IMR-90 (cell line): Measurements from ENCODE around the gene OR13A1. TPM values are rescaled to one million over a fixed set of nuclear protein-coding genes. Genes with fewer than 3 reads are reported as not detected.
"Not testable (repeated sequence)": the region's sequence is repeated elsewhere in the genome, so short reads cannot be mapped to it uniquely, and the experiment has no call there.

Experiments used
- ATAC-seq: fragments of 200-7000 bp; cut with Tn5 transposase; 2 replicates; pipeline ENCODE4 v1.9.1; 2020; ENCODE audit warnings: low read depth, mild to moderate bottlenecking, moderate library complexity
- BruUV-seq: library from RNA; stranded (reverse); fragments of 400-500 nt; replicated peaks from 2 replicates; lab custom pipeline; 2021; lab: Mats Ljungman, UMichigan
- CTCF ChIA-PET: fragments of 300-600 bp; formaldehyde crosslinking; extraction: SDS; loops from one replicate; lab custom pipeline; 2021; ENCODE audit warnings: antibody characterized with exemption; lab: Yijun Ruan, JAX
- POLR2A ChIA-PET: fragments of 300-600 bp; sonication (Branson Sonifier 250); formaldehyde crosslinking; loops from one replicate; lab custom pipeline; 2022; ENCODE audit warnings: antibody characterized with exemption; ENCODE audit not compliant: unreplicated experiment; lab: Charles Lee
- DNase-seq: peaks from one replicate; pipeline ENCODE4 v3.0.0; 2013
- H2AFZ ChIP-seq: replicated peaks from 2 replicates; pipeline ENCODE3; 2013; ENCODE audit warnings: low read length, mild to moderate bottlenecking; ENCODE audit not compliant: poor library complexity
- H2AK5ac ChIP-seq: 2 replicates; pipeline ENCODE4 v1.6.1; 2013; ENCODE audit warnings: low read depth, low read length, inconsistent platforms
- H2AK9ac ChIP-seq: replicated peaks from 2 replicates; pipeline ENCODE3; 2013; ENCODE audit warnings: mild to moderate bottlenecking, low read depth, low read length, moderate library complexity; ENCODE audit not compliant: poor library complexity
- H2BK120ac ChIP-seq: 2 replicates; pipeline ENCODE4 v1.6.1; 2013; ENCODE audit warnings: low read depth, low read length, inconsistent platforms
- H2BK15ac ChIP-seq: 3 replicates; pipeline ENCODE4 v1.6.1; 2013; ENCODE audit warnings: low read depth, low read length, inconsistent platforms
- H2BK20ac ChIP-seq: 2 replicates; pipeline ENCODE4 v1.6.1; 2013; ENCODE audit warnings: low read depth, mild to moderate bottlenecking, inconsistent platforms, low read length, moderate library complexity
- H2BK5ac ChIP-seq: 2 replicates; pipeline ENCODE4 v1.6.1; 2013; ENCODE audit warnings: mild to moderate bottlenecking, low read depth, low read length, inconsistent platforms; ENCODE audit not compliant: poor library complexity, severe bottlenecking
- H3K14ac ChIP-seq: replicated peaks from 2 replicates; pipeline ENCODE4 v1.6.1; 2013; ENCODE audit warnings: low read depth, low read length, inconsistent platforms
- H3K18ac ChIP-seq: 2 replicates; pipeline ENCODE4 v1.6.1; 2013; ENCODE audit warnings: low read depth, low read length, control low read depth
- H3K23ac ChIP-seq: 2 replicates; pipeline ENCODE4 v1.6.1; 2013; ENCODE audit warnings: low read depth, low read length, inconsistent platforms
- H3K27ac ChIP-seq: 2 replicates; pipeline ENCODE4 v1.5.1; 2013; ENCODE audit warnings: mild to moderate bottlenecking, control low read depth, low read length; ENCODE audit not compliant: insufficient read depth
- H3K27me3 ChIP-seq: 2 replicates; pipeline ENCODE4 v1.6.1; 2013; ENCODE audit warnings: low read length; ENCODE audit not compliant: control insufficient read depth, insufficient read depth
- H3K36me3 ChIP-seq: 2 replicates; pipeline ENCODE4 v1.6.1; 2013; ENCODE audit warnings: low read length, mixed read lengths; ENCODE audit not compliant: control insufficient read depth, insufficient read depth
- H3K4ac ChIP-seq: 2 replicates; pipeline ENCODE4 v1.6.1; 2013; ENCODE audit warnings: low read depth, low read length, inconsistent platforms
- H3K4me1 ChIP-seq: 2 replicates; pipeline ENCODE4 v1.6.1; 2013; ENCODE audit warnings: low read length, mixed read lengths; ENCODE audit not compliant: control insufficient read depth, insufficient read depth
- H3K4me2 ChIP-seq: 2 replicates; pipeline ENCODE4 v1.6.1; 2013; ENCODE audit warnings: low read depth, mild to moderate bottlenecking, control low read depth, low read length, moderate library complexity
- H3K4me3 ChIP-seq: 2 replicates; pipeline ENCODE4 v1.5.1; 2013; ENCODE audit warnings: low read depth, mild to moderate bottlenecking, control low read depth, low read length, moderate library complexity; ENCODE audit not compliant: insufficient read depth
- H3K56ac ChIP-seq: 2 replicates; pipeline ENCODE4 v1.6.1; 2013; ENCODE audit warnings: low read length, inconsistent platforms; ENCODE audit not compliant: insufficient read depth; ENCODE audit errors: extremely low read depth
- H3K79me1 ChIP-seq, 2 experiments: 2 replicates each; pipeline ENCODE4 v1.6.1; 2013; ENCODE audit warnings: low read length in 2 of 2, inconsistent platforms in 1 of 2, low read depth in 1 of 2
- H3K9ac ChIP-seq: 2 replicates; pipeline ENCODE4 v1.6.1; 2013; ENCODE audit warnings: low read depth, low read length, control low read depth
- H3K9me1 ChIP-seq: 2 replicates; pipeline ENCODE4 v1.6.1; 2013; ENCODE audit warnings: low read length, inconsistent platforms; ENCODE audit not compliant: insufficient read depth
- H3K9me3 ChIP-seq: 2 replicates; pipeline ENCODE4 v1.6.1; 2013; ENCODE audit warnings: low read length; ENCODE audit not compliant: control insufficient read depth, insufficient read depth
- H4K20me1 ChIP-seq: 2 replicates; pipeline ENCODE4 v1.6.1; 2013; ENCODE audit warnings: low read length, inconsistent platforms; ENCODE audit not compliant: insufficient read depth
- H4K5ac ChIP-seq: 2 replicates; pipeline ENCODE4 v1.6.1; 2013; ENCODE audit warnings: mild to moderate bottlenecking, low read depth, low read length, control low read depth
- H4K8ac ChIP-seq, 2 experiments: 2 replicates each; pipeline ENCODE4 v1.6.1; 2013; ENCODE audit warnings: low read depth in 2 of 2, low read length in 2 of 2, control low read depth in 1 of 2, inconsistent platforms in 1 of 2
- H4K91ac ChIP-seq: 2 replicates; pipeline ENCODE4 v1.6.1; 2013; ENCODE audit warnings: low read depth, low read length, inconsistent platforms; ENCODE audit not compliant: insufficient read depth
- CHD1 ChIP-seq: IDR thresholded peaks from 2 replicates; pipeline ENCODE4 v1.6.1; 2012; ENCODE audit warnings: low read depth, low read length, improper control_type of control experiment
- WGBS, 2 experiments: methylation state at CpG; one replicate each; pipeline versions ENCODE4 v1.1.5 to v1.1.7; 2013; ENCODE audit warnings: missing lambda C conversion rate in 2 of 2; ENCODE audit not compliant: insufficient read length in 1 of 2; ENCODE audit errors: extremely low coverage in 2 of 2; 5-methylcytosine and 5-hydroxymethylcytosine counted together
- dilution Hi-C: fragments of 300-500 bp; cut with HindIII; formaldehyde crosslinking; loops from one replicate; pipeline ENCODE4 v1.14.3; 2018; ENCODE audit warnings: low sequenced_read_pairs; ENCODE audit not compliant: unreplicated experiment
- in situ Hi-C: fragments of 300-500 bp; cut with MboI; formaldehyde crosslinking; loops from 3 replicates; pipeline ENCODE4 v1.14.3; 2019; ENCODE audit warnings: low sequenced_read_pairs, inconsistent platforms, mixed read lengths
- intact Hi-C: fragments of 100-400 bp; cut with micrococcal nuclease; formaldehyde crosslinking; loops from 2 replicates; pipeline ENCODE4 v1.10.0; 2022
- polyA plus RNA-seq, 3 experiments: library from polyadenylated mRNA; depleted of rRNA; stranded (reverse); fragments of >200 nt; gene quantifications; 2 replicates each; pipeline ENCODE4 v1.2.3, GENCODE V29; 2012; ENCODE audit warnings: low replicate concordance in 1 of 3
- total RNA-seq: library from RNA; depleted of rRNA; stranded (reverse); fragments of >200 nt; gene quantifications from 2 replicates; pipeline ENCODE4 v1.2.3, GENCODE V29; 2012
- TF ChIP-seq, protein P1 (sequence below): conservative IDR thresholded peaks from 2 replicates; pipeline ENCODE4 v1.5.1; 2012; ENCODE audit warnings: mild to moderate bottlenecking, low read depth, low read length, improper control_type of control experiment

The OR13A1 gene
- total and polyA plus RNA-seq, 2 of the 4 experiments (the other 2 are of a cell fraction) = not detected

GRCh38 chr10:45261243-45261775, 54.1 kb downstream of the OR13A1 start:
- Histone ChIP-seq H2BK5ac (no peak overlapping the region), H3K79me1 (no peaks in the 10 kb centered on the region), H3K4me2 (no peak overlapping the region), H3K14ac (no peak overlapping the region), H2AK5ac (no peak overlapping the region), H2BK15ac (no peak overlapping the region), H3K27me3 (no peaks in the 10 kb centered on the region), H4K91ac (no peak overlapping the region), H2AK9ac (no peak overlapping the region), H2AFZ (no peak overlapping the region), H3K4me1 (no peaks in the 10 kb centered on the region), H4K8ac (no peak overlapping the region), H4K20me1 (no peaks in the 10 kb centered on the region), H3K18ac (no peak overlapping the region), H4K5ac (no peak overlapping the region), H3K27ac (no peak overlapping the region), H2BK20ac (no peak overlapping the region), H3K9me3 (no peaks in the 10 kb centered on the region), H3K36me3 (no peaks in the 10 kb centered on the region), H3K9me1 (no peaks in the 10 kb centered on the region), H2BK120ac (no peak overlapping the region), H3K4ac (no peak overlapping the region), H3K23ac (no peak overlapping the region), H3K9ac (no peak overlapping the region), H3K56ac (no peak overlapping the region), H3K4me3 (no peak overlapping the region)
- intact Hi-C loops (no loop called here), in situ Hi-C loops (no loop called here), dilution Hi-C loops (no loop called here)
- no peak for ATAC-seq
- TF ChIP-seq CHD1 = no peak
- TF ChIP-seq, protein P1, sequence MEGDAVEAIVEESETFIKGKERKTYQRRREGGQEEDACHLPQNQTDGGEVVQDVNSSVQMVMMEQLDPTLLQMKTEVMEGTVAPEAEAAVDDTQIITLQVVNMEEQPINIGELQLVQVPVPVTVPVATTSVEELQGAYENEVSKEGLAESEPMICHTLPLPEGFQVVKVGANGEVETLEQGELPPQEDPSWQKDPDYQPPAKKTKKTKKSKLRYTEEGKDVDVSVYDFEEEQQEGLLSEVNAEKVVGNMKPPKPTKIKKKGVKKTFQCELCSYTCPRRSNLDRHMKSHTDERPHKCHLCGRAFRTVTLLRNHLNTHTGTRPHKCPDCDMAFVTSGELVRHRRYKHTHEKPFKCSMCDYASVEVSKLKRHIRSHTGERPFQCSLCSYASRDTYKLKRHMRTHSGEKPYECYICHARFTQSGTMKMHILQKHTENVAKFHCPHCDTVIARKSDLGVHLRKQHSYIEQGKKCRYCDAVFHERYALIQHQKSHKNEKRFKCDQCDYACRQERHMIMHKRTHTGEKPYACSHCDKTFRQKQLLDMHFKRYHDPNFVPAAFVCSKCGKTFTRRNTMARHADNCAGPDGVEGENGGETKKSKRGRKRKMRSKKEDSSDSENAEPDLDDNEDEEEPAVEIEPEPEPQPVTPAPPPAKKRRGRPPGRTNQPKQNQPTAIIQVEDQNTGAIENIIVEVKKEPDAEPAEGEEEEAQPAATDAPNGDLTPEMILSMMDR = no peak
- DNase-seq = no peak
- WGBS, 2 experiments = 80% methylated on average over 1 of the region's 3 CpGs; no CpG with 5 or more reads in 1 of the 2 experiments
- ChIA-PET CTCF (interaction anchor here (1.1 kb wide), 1 partner anchor 11 kb away, joined by 4 read pairs; no protein-coding TSS in a partner anchor), POLR2A (no interaction called here)
- BruUV-seq = no TSS peak

DNA sequence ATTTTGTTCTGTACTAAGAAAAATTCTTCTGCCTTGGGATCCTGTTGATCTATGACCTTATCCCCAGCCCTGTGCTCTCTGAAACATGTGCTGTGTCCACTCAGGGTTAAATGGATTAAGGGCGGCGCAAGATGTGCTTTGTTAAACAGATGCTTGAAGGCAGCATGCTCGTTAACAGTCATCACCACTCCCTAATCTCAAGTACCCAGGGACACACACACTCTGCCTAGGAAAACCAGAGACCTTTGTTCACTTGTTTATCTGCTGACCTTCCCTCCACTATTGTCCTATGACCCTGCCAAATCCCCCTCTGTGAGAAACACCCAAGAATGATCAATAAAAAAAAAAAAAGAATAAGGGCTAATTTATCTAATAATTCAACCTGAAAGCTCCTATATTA, 54.8 kb downstream of the OR13A1 start:
- H3K23ac ChIP-seq, H3K4ac ChIP-seq, H3K36me3 ChIP-seq, ATAC-seq, H3K9me1 ChIP-seq, H3K9ac ChIP-seq, H2BK15ac ChIP-seq, H3K9me3 ChIP-seq, H2AK9ac ChIP-seq, H4K5ac ChIP-seq, H3K27me3 ChIP-seq, DNase-seq, H3K27ac ChIP-seq, H3K14ac ChIP-seq, BruUV-seq, intact Hi-C loops, in situ Hi-C loops, H3K4me2 ChIP-seq, H2AFZ ChIP-seq, H4K8ac ChIP-seq, H3K18ac ChIP-seq, H2BK5ac ChIP-seq, H2BK120ac ChIP-seq, H2BK20ac ChIP-seq, H3K4me3 ChIP-seq, H4K91ac ChIP-seq, dilution Hi-C loops, POLR2A ChIA-PET, H3K56ac ChIP-seq, H3K79me1 ChIP-seq, H4K20me1 ChIP-seq, H2AK5ac ChIP-seq, H3K4me1 ChIP-seq: not testable (repeated sequence)
- CTCF ChIA-PET = interaction anchor here (1.1 kb wide), 1 partner anchor 11 kb away, joined by 4 read pairs; no protein-coding TSS in a partner anchor
- no CpG with 5 or more reads among the region's 3 CpGs for WGBS, 2 experiments
